HCT116 (cell line): ENCODE results near the gene SMIM24.

Experiments used
- POLR2A ChIP-seq: IDR thresholded peaks from 2 replicates; pipeline ENCODE4 v1.7.0; 2011; ENCODE audit warnings: borderline replicate concordance; ENCODE audit not compliant: insufficient read depth, insufficient read length; ENCODE audit errors: extremely low read depth
- POLR2AphosphoS5 ChIP-seq: IDR thresholded peaks from 2 replicates; pipeline ENCODE4 v1.6.1; 2011; ENCODE audit warnings: mild to moderate bottlenecking, low read depth, low read length, moderate library complexity
- SIN3A ChIP-seq: IDR thresholded peaks from 2 replicates; pipeline ENCODE4 v1.6.1; 2012; ENCODE audit warnings: low read depth
- SP1 ChIP-seq: IDR thresholded peaks from 2 replicates; pipeline ENCODE4 v1.6.1; 2012; ENCODE audit warnings: low read depth
- YY1 ChIP-seq: IDR thresholded peaks from 2 replicates; pipeline ENCODE4 v1.6.1; 2011; ENCODE audit warnings: low read length, low read depth, moderate library complexity, mild to moderate bottlenecking; ENCODE audit not compliant: insufficient replicate concordance; ENCODE audit errors: extremely low read depth
- ZNF274 ChIP-seq: fragments of 200-500 bp; sonication (Bioruptor generic); IDR thresholded peaks from 2 replicates; pipeline ENCODE4 v1.6.1; 2014; ENCODE audit warnings: mild to moderate bottlenecking, low read depth, low read length, inconsistent platforms
- TF ChIP-seq, protein P1 (sequence below), 3 experiments: fragments of 200-600 bp in 1 of 3; sonication (generic) in 1 of 3; IDR thresholded peaks in 2 of 3; conservative IDR thresholded peaks in 1 of 3; 2 replicates each; pipeline ENCODE4 v1.5.1; 2012 to 2017; ENCODE audit warnings: low read depth in 2 of 3, low read length in 2 of 3, antibody characterized with exemption in 1 of 3, borderline replicate concordance in 1 of 3, control low read depth in 1 of 3, mild to moderate bottlenecking in 1 of 3, mixed read lengths in 1 of 3, mixed run types in 1 of 3, moderate library complexity in 1 of 3; ENCODE audit not compliant: insufficient read depth in 1 of 3
- TF ChIP-seq, protein P2 (sequence below): IDR thresholded peaks from 2 replicates; pipeline ENCODE4 v1.6.1; 2012
- TF ChIP-seq, protein P3 (sequence below): IDR thresholded peaks from 2 replicates; pipeline ENCODE4 v1.6.1; 2011; ENCODE audit warnings: mild to moderate bottlenecking, low read length, moderate library complexity; ENCODE audit not compliant: insufficient replicate concordance; ENCODE audit errors: extremely low read depth

DNA sequence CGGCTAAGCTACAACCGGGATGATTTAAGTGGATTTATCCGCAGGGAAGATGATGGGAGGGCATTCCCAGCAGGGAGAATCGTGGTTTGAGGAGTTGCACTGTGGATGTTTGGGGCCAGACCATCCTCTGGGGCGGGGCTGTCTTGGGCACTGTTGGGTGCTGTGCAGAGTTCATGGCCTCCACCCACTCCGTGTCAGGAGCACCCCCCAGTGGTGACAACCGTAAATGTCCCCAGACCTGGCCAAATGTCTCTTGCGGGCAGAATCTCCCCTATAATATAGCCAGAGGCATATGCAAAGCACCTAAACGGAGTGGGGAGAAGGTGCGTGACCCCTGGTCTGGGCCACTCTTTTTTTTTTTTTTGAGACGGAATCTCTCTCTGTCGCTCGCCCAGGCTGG is 40.2 kb downstream of the SMIM24 start:
- TF ChIP-seq, protein P1, sequence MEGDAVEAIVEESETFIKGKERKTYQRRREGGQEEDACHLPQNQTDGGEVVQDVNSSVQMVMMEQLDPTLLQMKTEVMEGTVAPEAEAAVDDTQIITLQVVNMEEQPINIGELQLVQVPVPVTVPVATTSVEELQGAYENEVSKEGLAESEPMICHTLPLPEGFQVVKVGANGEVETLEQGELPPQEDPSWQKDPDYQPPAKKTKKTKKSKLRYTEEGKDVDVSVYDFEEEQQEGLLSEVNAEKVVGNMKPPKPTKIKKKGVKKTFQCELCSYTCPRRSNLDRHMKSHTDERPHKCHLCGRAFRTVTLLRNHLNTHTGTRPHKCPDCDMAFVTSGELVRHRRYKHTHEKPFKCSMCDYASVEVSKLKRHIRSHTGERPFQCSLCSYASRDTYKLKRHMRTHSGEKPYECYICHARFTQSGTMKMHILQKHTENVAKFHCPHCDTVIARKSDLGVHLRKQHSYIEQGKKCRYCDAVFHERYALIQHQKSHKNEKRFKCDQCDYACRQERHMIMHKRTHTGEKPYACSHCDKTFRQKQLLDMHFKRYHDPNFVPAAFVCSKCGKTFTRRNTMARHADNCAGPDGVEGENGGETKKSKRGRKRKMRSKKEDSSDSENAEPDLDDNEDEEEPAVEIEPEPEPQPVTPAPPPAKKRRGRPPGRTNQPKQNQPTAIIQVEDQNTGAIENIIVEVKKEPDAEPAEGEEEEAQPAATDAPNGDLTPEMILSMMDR (IDR thresholded peaks at IDR 0.05 in 2 of 3, conservative IDR thresholded peaks at IDR 0.05 in 1 of 3; ENCODE audit: borderline replicate concordance in 1 of 3, insufficient read depth in 1 of 3, low read depth in 2 of 3, low read length in 2 of 3): peak; percentile 50 to 69 (median 69)
- TF ChIP-seq POLR2AphosphoS5: no peak
- TF ChIP-seq POLR2A: no peak
- TF ChIP-seq, protein P2, sequence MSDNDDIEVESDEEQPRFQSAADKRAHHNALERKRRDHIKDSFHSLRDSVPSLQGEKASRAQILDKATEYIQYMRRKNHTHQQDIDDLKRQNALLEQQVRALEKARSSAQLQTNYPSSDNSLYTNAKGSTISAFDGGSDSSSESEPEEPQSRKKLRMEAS: no peak
- TF ChIP-seq SIN3A: no peak
- TF ChIP-seq, protein P3, sequence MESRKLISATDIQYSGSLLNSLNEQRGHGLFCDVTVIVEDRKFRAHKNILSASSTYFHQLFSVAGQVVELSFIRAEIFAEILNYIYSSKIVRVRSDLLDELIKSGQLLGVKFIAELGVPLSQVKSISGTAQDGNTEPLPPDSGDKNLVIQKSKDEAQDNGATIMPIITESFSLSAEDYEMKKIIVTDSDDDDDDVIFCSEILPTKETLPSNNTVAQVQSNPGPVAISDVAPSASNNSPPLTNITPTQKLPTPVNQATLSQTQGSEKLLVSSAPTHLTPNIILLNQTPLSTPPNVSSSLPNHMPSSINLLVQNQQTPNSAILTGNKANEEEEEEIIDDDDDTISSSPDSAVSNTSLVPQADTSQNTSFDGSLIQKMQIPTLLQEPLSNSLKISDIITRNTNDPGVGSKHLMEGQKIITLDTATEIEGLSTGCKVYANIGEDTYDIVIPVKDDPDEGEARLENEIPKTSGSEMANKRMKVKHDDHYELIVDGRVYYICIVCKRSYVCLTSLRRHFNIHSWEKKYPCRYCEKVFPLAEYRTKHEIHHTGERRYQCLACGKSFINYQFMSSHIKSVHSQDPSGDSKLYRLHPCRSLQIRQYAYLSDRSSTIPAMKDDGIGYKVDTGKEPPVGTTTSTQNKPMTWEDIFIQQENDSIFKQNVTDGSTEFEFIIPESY: no peak
- no peak for TF ChIP-seq ZNF274
- no peak for TF ChIP-seq YY1
- no peak for TF ChIP-seq SP1
